Tibial artery (tissue), 4 donors: ENCODE results near the gene POGK.
"Not testable (repeated sequence)": the region's sequence is repeated elsewhere in the genome, so short reads cannot be mapped to it uniquely, and the experiment has no call there.

Experiments
- DNase-seq, 2 donors: peaks; one replicate each; pipeline ENCODE4 v3.0.0-alpha.2; 2019
- H3K27ac ChIP-seq, 2 donors: fragments of 200-600 bp; sonication (generic) in 1 of 2; 1 replicate in 1 of 2; 2 replicates in 1 of 2; pipeline ENCODE4 v1.5.1; 2018 to 2019; ENCODE audit warnings: mild to moderate bottlenecking in 1 of 2
- H3K27me3 ChIP-seq, 2 donors: fragments of 200-600 bp; sonication (generic) in 1 of 2; one replicate each; pipeline versions ENCODE4 v1.5.1 to v1.6.0; 2016 to 2019
- H3K36me3 ChIP-seq, 3 donors: fragments of 200-600 bp; sonication (generic) in 2 of 3; one replicate each; pipeline ENCODE4 v1.5.1; 2016 to 2019; ENCODE audit warnings: mild to moderate bottlenecking in 2 of 3
- H3K4me1 ChIP-seq, 4 donors: fragments of 200-600 bp; sonication (generic) in 2 of 4; 1 replicate in 3 of 4; 2 replicates in 1 of 4; pipeline ENCODE4 v1.5.1; 2016 to 2019
- H3K4me3 ChIP-seq, 2 donors: fragments of 200-600 bp; sonication (generic) in 1 of 2; 1 replicate in 1 of 2; 2 replicates in 1 of 2; pipeline ENCODE4 v1.5.1; 2018 to 2019; ENCODE audit warnings: mild to moderate bottlenecking in 2 of 2
- H3K9me3 ChIP-seq, 3 donors: fragments of 200-600 bp; sonication (generic) in 1 of 3; one replicate each; pipeline ENCODE4 v1.5.1; 2016 to 2019
- CTCF ChIP-seq, 2 experiments: fragments of 200-600 bp in 1 of 2; fragments of 450-650 bp in 1 of 2; IDR thresholded peaks; one replicate each; pipeline ENCODE4 v1.5.1; 2017 to 2019; ENCODE audit warnings: antibody characterized with exemption in 2 of 2, mild to moderate bottlenecking in 1 of 2, moderate library complexity in 1 of 2
- intact Hi-C: fragments of 100-400 bp; cut with DNase I; formaldehyde crosslinking; loops from one replicate; pipeline ENCODE4 v1.15.0; 2023; ENCODE audit warnings: low total_unique reads

Gene POGK

GRCh38 chr1:166814611-166815010 is 24.7 kb upstream of the POGK start:
- no peak for DNase-seq
- H3K27ac ChIP-seq = no peak overlapping the region
- TF ChIP-seq CTCF (IDR thresholded peaks at IDR 0.05) = no peak

GRCh38 chr1:166819974-166820373 is 19.3 kb upstream of the POGK start:
- Histone ChIP-seq H3K36me3 (no peaks in the 10 kb centered on the region), H3K4me3 (no peak overlapping the region), H3K9me3 (peaks cover 0 to 13% (median 0%) of the 10 kb centered on the region in 3 donors), H3K27me3 (peaks cover 0 to 4% of the 10 kb centered on the region in 2 donors), H3K27ac (no peak overlapping the region), H3K4me1 (no peaks in the 10 kb centered on the region)
- no peak for TF ChIP-seq CTCF (IDR thresholded peaks at IDR 0.05)
- no peak for DNase-seq
- intact Hi-C loops = no loop called here

More at GRCh38 chr1:166814611-166815010, 24.7 kb upstream of the POGK start:
- intact Hi-C loops = no loop called here
- no peaks in the 10 kb centered on the region for H3K4me1 ChIP-seq
- peaks cover 0 to 4% of the 10 kb centered on the region in 2 donors for H3K27me3 ChIP-seq
- H3K36me3 ChIP-seq = no peaks in the 10 kb centered on the region
- peaks cover 0 to 1% (median 0%) of the 10 kb centered on the region in 3 donors for H3K9me3 ChIP-seq
- H3K4me3 ChIP-seq = no peak overlapping the region

- no peaks in the 10 kb centered on the region for H3K36me3 ChIP-seq
- H3K4me1 ChIP-seq = no peaks in the 10 kb centered on the region
- H3K27ac ChIP-seq = no peak overlapping the region
- no peaks in the 10 kb centered on the region for H3K27me3 ChIP-seq
- no peak for DNase-seq
- H3K4me3 ChIP-seq = no peak overlapping the region
- peaks cover 0 to 13% (median 0%) of the 10 kb centered on the region in 3 donors for H3K9me3 ChIP-seq
- no peak for TF ChIP-seq CTCF (IDR thresholded peaks at IDR 0.05)
- intact Hi-C loops = no loop called here
Measured at GRCh38 chr1:166822385-166822784, 16.9 kb upstream of the POGK start.

GRCh38 chr1:166827426-166827825 is 11.8 kb upstream of the POGK start:
- intact Hi-C loops = no loop called here

GRCh38 chr1:166829762-166830161 is 9.5 kb upstream of the POGK start:
- H3K4me3 ChIP-seq, H3K27me3 ChIP-seq, H3K36me3 ChIP-seq, DNase-seq, H3K27ac ChIP-seq, intact Hi-C loops, H3K4me1 ChIP-seq: not testable (repeated sequence)
- H3K9me3 ChIP-seq = peaks cover 0 to 15% (median 8%) of the 10 kb centered on the region in 3 donors

More at GRCh38 chr1:166827426-166827825, 11.8 kb upstream of the POGK start:
- Histone ChIP-seq H3K27ac (no peak overlapping the region), H3K4me1 (no peaks in the 10 kb centered on the region), H3K36me3 (no peaks in the 10 kb centered on the region), H3K4me3 (no peak overlapping the region), H3K27me3 (no peaks in the 10 kb centered on the region), H3K9me3 (peaks cover 0 to 15% (median 8%) of the 10 kb centered on the region in 3 donors)
- no peak for TF ChIP-seq CTCF (IDR thresholded peaks at IDR 0.05)
- DNase-seq = no peak

- no peak overlapping the region for H3K4me3 ChIP-seq
- H3K27ac ChIP-seq = no peak overlapping the region
- H3K4me1 ChIP-seq = peaks cover 0 to 26% (median 22%) of the 10 kb centered on the region in 4 donors
- no peak for DNase-seq
- intact Hi-C loops = no loop called here
- no peak for TF ChIP-seq CTCF (IDR thresholded peaks at IDR 0.05)
- no peaks in the 10 kb centered on the region for H3K27me3 ChIP-seq
- no peaks in the 10 kb centered on the region for H3K9me3 ChIP-seq
- H3K36me3 ChIP-seq = peaks cover 7 to 10% (median 8%) of the 10 kb centered on the region in 3 donors
Measured at GRCh38 chr1:166836733-166837132, 2.5 kb upstream of the POGK start.
